K562 (cell line): ENCODE data around the gene DNAJB12. TPM values are rescaled to one million over a fixed set of nuclear protein-coding genes. Genes with fewer than 3 reads are reported as not detected.
A peak's percentile ranks its signal among the peaks of the same experiment; 100 is the strongest.

ENCODE experiments used
- ATAC-seq: fragments of 200-7000 bp; cut with Tn5 transposase; 3 replicates; pipeline ENCODE4 v1.9.1; 2020; ENCODE audit warnings: moderate library complexity
- BruUV-seq: library from RNA; stranded (reverse); fragments of 400-500 nt; replicated peaks from 2 replicates; lab custom pipeline; 2021; lab: Mats Ljungman, UMichigan
- CTCF ChIA-PET: fragments of 300-600 bp; formaldehyde crosslinking; extraction: SDS; loops from one replicate; lab custom pipeline; 2021; ENCODE audit warnings: low intra/inter-chr PET ratio; lab: Yijun Ruan, JAX
- POLR2A ChIA-PET: fragments of 300-600, 350-650 bp; sonication (Branson Sonifier 250); formaldehyde crosslinking; extraction: SDS; loops from one replicate; lab custom pipeline; 2021; ENCODE audit warnings: antibody characterized with exemption, inconsistent platforms; lab: Yijun Ruan, JAX
- DNase-seq, 4 experiments: peaks; one replicate each; pipeline versions ENCODE4 v3.0.0 to v3.0.0-alpha.2; 2011 to 2018; ENCODE audit warnings: low spot score in 3 of 4, mixed read lengths in 3 of 4; ENCODE audit errors: extremely low read depth in 1 of 4
- FAIRE-seq: peaks from 2 replicates; lab custom pipeline; 2011; peaks lifted over from hg19 to GRCh38; lab: Jason Lieb, UNC
- H2AFZ ChIP-seq: 2 replicates; pipeline ENCODE4 v1.6.0; 2011; ENCODE audit warnings: low read depth, low read length, control low read depth, inconsistent platforms
- H3K27ac ChIP-seq: fragments of 200-600 bp; 3 replicates; pipeline ENCODE4 v1.8.0; 2011; ENCODE audit warnings: low read depth, mild to moderate bottlenecking, control low read depth, inconsistent platforms, low read length, moderate library complexity, mixed read lengths; ENCODE audit errors: extremely low read depth
- H3K27me3 ChIP-seq, 2 experiments: fragments of 300-600 bp in 1 of 2; 2 replicates in 1 of 2; 3 replicates in 1 of 2; pipeline versions ENCODE4 v1.6.0 to v1.8.0; 2011; ENCODE audit warnings: inconsistent platforms in 2 of 2, low read length in 2 of 2, mild to moderate bottlenecking in 1 of 2, mixed read lengths in 1 of 2, moderate library complexity in 1 of 2; ENCODE audit not compliant: control insufficient read depth in 2 of 2, insufficient read depth in 2 of 2
- H3K36me3 ChIP-seq: fragments of 300-600 bp; 3 replicates; pipeline ENCODE4 v1.8.0; 2011; ENCODE audit warnings: mild to moderate bottlenecking, low read length, inconsistent platforms; ENCODE audit not compliant: control insufficient read depth, insufficient read depth
- H3K4me1 ChIP-seq, 2 experiments: fragments of 200-600 bp in 1 of 2; replicated peaks in 1 of 2; 2 replicates in 1 of 2; 3 replicates in 1 of 2; pipeline versions ENCODE4 v1.5.1 to v1.8.0; 2011; ENCODE audit warnings: inconsistent platforms in 2 of 2, low read length in 2 of 2, mild to moderate bottlenecking in 1 of 2, mixed read lengths in 1 of 2, moderate library complexity in 1 of 2; ENCODE audit not compliant: control insufficient read depth in 2 of 2, insufficient read depth in 2 of 2
- H3K4me2 ChIP-seq: 2 replicates; pipeline ENCODE4 v1.6.1; 2011; ENCODE audit warnings: low read length, control low read depth, inconsistent platforms, mixed read lengths; ENCODE audit not compliant: insufficient read depth
- H3K4me3 ChIP-seq: fragments of 200-600 bp; sonication (generic), shearing (Covaris generic); 2 replicates; pipeline ENCODE4 v1.5.1; 2016; ENCODE audit warnings: control low read depth, inconsistent platforms
- H3K79me2 ChIP-seq: fragments of 200-600 bp; 3 replicates; pipeline ENCODE4 v1.8.0; 2011; ENCODE audit warnings: low read length, inconsistent platforms; ENCODE audit not compliant: control insufficient read depth, insufficient read depth
- H3K9ac ChIP-seq, 2 experiments: 2 replicates each; pipeline versions ENCODE4 v1.6.0 to v1.6.1; 2011; ENCODE audit warnings: low read depth in 2 of 2, low read length in 2 of 2, control low read depth in 1 of 2, inconsistent platforms in 1 of 2, mild to moderate bottlenecking in 1 of 2, mixed read lengths in 1 of 2; ENCODE audit not compliant: insufficient read depth in 1 of 2
- H3K9me1 ChIP-seq: one replicate; pipeline ENCODE4 v1.6.0; 2011; ENCODE audit warnings: inconsistent platforms, mild to moderate bottlenecking, low read length, moderate library complexity; ENCODE audit not compliant: control insufficient read depth, insufficient read depth
- H3K9me3 ChIP-seq: replicated peaks from 2 replicates; pipeline ENCODE4 v1.5.1; 2011; ENCODE audit warnings: low read depth, low read length, inconsistent platforms; ENCODE audit not compliant: control insufficient read depth, insufficient read depth
- H4K20me1 ChIP-seq: replicated peaks from 2 replicates; pipeline ENCODE4 v1.6.1; 2011; ENCODE audit warnings: low read length, inconsistent platforms, mixed read lengths; ENCODE audit not compliant: control insufficient read depth, insufficient read depth
- BCOR ChIP-seq: fragments of 450-650 bp; IDR thresholded peaks from 2 replicates; pipeline ENCODE4 v1.6.1; 2016
- BRD9 ChIP-seq: fragments of 450-650 bp; IDR thresholded peaks from 2 replicates; pipeline ENCODE4 v1.6.1; 2018; ENCODE audit warnings: low read depth; ENCODE audit not compliant: partially characterized antibody
- CBFB ChIP-seq: sonication (generic); formaldehyde crosslinking; IDR thresholded peaks from 2 replicates; pipeline ENCODE4 v1.4.0; 2020; ENCODE audit warnings: mild to moderate bottlenecking, missing genetic modification reagents
- MTA2 ChIP-seq: fragments of 450-650 bp; IDR thresholded peaks from 2 replicates; pipeline ENCODE4 v1.6.1; 2016; ENCODE audit warnings: low read depth
- NRF1 ChIP-seq, 2 experiments: fragments of 450-650 bp; IDR thresholded peaks in 1 of 2; conservative IDR thresholded peaks in 1 of 2; 2 replicates each; pipeline ENCODE4 v1.6.1; 2014; ENCODE audit warnings: mild to moderate bottlenecking in 2 of 2
- ZNF407 ChIP-seq: fragments of 450-650 bp; IDR thresholded peaks from 2 replicates; pipeline ENCODE4 v1.6.1; 2016; ENCODE audit warnings: low read depth
- WGBS: fragments of 100-300 bp; shearing (Covaris generic); methylation state at CpG from one replicate; pipeline ENCODE4 v1.1.6; 2016; ENCODE audit warnings: low coverage, mixed read lengths; ENCODE audit not compliant: insufficient coverage; ENCODE audit errors: missing lambda C conversion rate; 5-methylcytosine and 5-hydroxymethylcytosine counted together
- in situ Hi-C: fragments of 300-500 bp; cut with MboI; formaldehyde crosslinking; loops from 4 replicates; pipeline ENCODE4 v1.15.0; 2018; ENCODE audit warnings: inconsistent platforms, mixed read lengths
- intact Hi-C: fragments of 100-400 bp; cut with micrococcal nuclease; formaldehyde crosslinking; loops from 2 replicates; pipeline ENCODE4 v1.14.2; 2022
- polyA plus RNA-seq, 8 experiments: library from polyadenylated mRNA; depleted of rRNA in 4 of 8; stranded (reverse) in 5 of 8; unstranded in 3 of 8; fragments of >200 nt; fragmentation: Nextera tagmentation in 2 of 8; fragmentation: Illumina TruSeq in 1 of 8; extraction: Ambion mirVana in 2 of 8; extraction: Trizol in 1 of 8; gene quantifications; 2 replicates each; pipeline versions ENCODE4 v1.2.1 to v1.2.3, GENCODE V29; 2011 to 2014; ENCODE audit warnings: inconsistent platforms in 1 of 8, missing spikeins in 1 of 8
- total RNA-seq, 7 experiments: library from RNA; depleted of rRNA in 6 of 7; stranded (reverse); fragments of >200 nt in 6 of 7; fragmentation: Illumina TruSeq in 2 of 7; extraction: Trizol in 2 of 7; gene quantifications; 2 replicates each; pipeline versions ENCODE4 v1.2.1 to v1.2.3, GENCODE V29; 2011 to 2021; ENCODE audit warnings: low replicate concordance in 1 of 7
- TF ChIP-seq, protein P1 (sequence below), 2 experiments: IDR thresholded peaks; 2 replicates each; pipeline ENCODE4 v1.6.1; 2012; ENCODE audit warnings: improper control_type of control experiment in 2 of 2, low read depth in 2 of 2, low read length in 2 of 2, borderline replicate concordance in 1 of 2
- TF ChIP-seq, protein P2 (sequence below): fragments of 450-650 bp; IDR thresholded peaks from 2 replicates; pipeline ENCODE4 v1.6.1; 2017; ENCODE audit warnings: antibody characterized with exemption

DNAJB12 gene
- total and polyA plus RNA-seq, 9 of the 15 experiments (the other 6 are each of a cell fraction or from before 2014, with no cell fraction given) = 3.5 to 31.5 (median 20.3) TPM

GRCh38 chr10:72298592-72299519, 55.9 kb downstream of the DNAJB12 start:
- peak overlapping the region; percentile 96 for H3K4me2 ChIP-seq
- H3K79me2 ChIP-seq = peaks cover 7% of the 10 kb centered on the region
- no peaks in the 10 kb centered on the region for H3K36me3 ChIP-seq
- peaks cover 34 to 38% of the 10 kb centered on the region in 2 experiments for H3K4me1 ChIP-seq
- DNase-seq = no peak
- intact Hi-C loops (no loop called here), in situ Hi-C loops (no loop called here)
- peak overlapping the region; percentile 94 for H3K27ac ChIP-seq
- BruUV-seq = no TSS peak
- no peak for ATAC-seq
- POLR2A ChIA-PET = interaction anchor here (0.6 to 4.3 kb wide), 7 partner anchors 9 to 1642 kb away, joined by 3 to 68 read pairs (median 7); partner anchors contain the start of gene DDIT4
- no peaks in the 10 kb centered on the region; a peak in 1 of 5 replicates for H3K27me3 ChIP-seq
- CTCF ChIA-PET = no interaction called here
- peaks cover 4% of the 10 kb centered on the region for H3K9me1 ChIP-seq
- H3K9ac ChIP-seq = peak overlapping the region; percentile 71 to 98
- H4K20me1 ChIP-seq = no peaks in the 10 kb centered on the region
- 73% methylated on average over 16 of the region's 16 CpGs for WGBS
- H3K4me3 ChIP-seq = no peak overlapping the region
- peak overlapping the region; percentile 88 for H2AFZ ChIP-seq
- H3K9me3 ChIP-seq = no peaks in the 10 kb centered on the region
- no peak for FAIRE-seq
- TF ChIP-seq NRF1 (conservative IDR thresholded peaks at IDR 0.05 in 1 of 2, IDR thresholded peaks at IDR 0.05 in 1 of 2) = no peak
- no peak; the same call in 1 of the 2 replicates for TF ChIP-seq CBFB (CRISPR knock-in tag)
- TF ChIP-seq, protein P1, sequence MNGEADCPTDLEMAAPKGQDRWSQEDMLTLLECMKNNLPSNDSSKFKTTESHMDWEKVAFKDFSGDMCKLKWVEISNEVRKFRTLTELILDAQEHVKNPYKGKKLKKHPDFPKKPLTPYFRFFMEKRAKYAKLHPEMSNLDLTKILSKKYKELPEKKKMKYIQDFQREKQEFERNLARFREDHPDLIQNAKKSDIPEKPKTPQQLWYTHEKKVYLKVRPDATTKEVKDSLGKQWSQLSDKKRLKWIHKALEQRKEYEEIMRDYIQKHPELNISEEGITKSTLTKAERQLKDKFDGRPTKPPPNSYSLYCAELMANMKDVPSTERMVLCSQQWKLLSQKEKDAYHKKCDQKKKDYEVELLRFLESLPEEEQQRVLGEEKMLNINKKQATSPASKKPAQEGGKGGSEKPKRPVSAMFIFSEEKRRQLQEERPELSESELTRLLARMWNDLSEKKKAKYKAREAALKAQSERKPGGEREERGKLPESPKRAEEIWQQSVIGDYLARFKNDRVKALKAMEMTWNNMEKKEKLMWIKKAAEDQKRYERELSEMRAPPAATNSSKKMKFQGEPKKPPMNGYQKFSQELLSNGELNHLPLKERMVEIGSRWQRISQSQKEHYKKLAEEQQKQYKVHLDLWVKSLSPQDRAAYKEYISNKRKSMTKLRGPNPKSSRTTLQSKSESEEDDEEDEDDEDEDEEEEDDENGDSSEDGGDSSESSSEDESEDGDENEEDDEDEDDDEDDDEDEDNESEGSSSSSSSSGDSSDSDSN (IDR thresholded peaks at IDR 0.05; ENCODE audit: borderline replicate concordance in 1 of 2, low read depth in 2 of 2, low read length in 2 of 2) = no peak
- TF ChIP-seq, protein P2, sequence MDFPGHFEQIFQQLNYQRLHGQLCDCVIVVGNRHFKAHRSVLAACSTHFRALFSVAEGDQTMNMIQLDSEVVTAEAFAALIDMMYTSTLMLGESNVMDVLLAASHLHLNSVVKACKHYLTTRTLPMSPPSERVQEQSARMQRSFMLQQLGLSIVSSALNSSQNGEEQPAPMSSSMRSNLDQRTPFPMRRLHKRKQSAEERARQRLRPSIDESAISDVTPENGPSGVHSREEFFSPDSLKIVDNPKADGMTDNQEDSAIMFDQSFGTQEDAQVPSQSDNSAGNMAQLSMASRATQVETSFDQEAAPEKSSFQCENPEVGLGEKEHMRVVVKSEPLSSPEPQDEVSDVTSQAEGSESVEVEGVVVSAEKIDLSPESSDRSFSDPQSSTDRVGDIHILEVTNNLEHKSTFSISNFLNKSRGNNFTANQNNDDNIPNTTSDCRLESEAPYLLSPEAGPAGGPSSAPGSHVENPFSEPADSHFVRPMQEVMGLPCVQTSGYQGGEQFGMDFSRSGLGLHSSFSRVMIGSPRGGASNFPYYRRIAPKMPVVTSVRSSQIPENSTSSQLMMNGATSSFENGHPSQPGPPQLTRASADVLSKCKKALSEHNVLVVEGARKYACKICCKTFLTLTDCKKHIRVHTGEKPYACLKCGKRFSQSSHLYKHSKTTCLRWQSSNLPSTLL = no peak
- TF ChIP-seq BRD9 = peak; percentile 2
- no peak for TF ChIP-seq BCOR
- TF ChIP-seq MTA2 = no peak
- TF ChIP-seq ZNF407 = no peak
